Bronchial epithelial cell (primary cell): Measurements from ENCODE around the gene OLIG1. TPM values are rescaled to one million over a fixed set of nuclear protein-coding genes. Genes with fewer than 3 reads are reported as not detected.

Source experiments
- DNase-seq: peaks from one replicate; pipeline ENCODE4 v3.0.0-alpha.2; 2010; ENCODE audit warnings: low read depth
- FAIRE-seq: peaks from 2 replicates; lab custom pipeline; 2011; peaks lifted over from hg19 to GRCh38; lab: Jason Lieb, UNC
- H3K27me3 ChIP-seq: 2 replicates; pipeline ENCODE4 v1.5.1; 2011; ENCODE audit warnings: low read length; ENCODE audit not compliant: control insufficient read depth, insufficient read depth
- H3K36me3 ChIP-seq: 2 replicates; pipeline ENCODE4 v1.5.1; 2011; ENCODE audit warnings: low read length; ENCODE audit not compliant: control insufficient read depth, insufficient read depth
- H3K4me3 ChIP-seq: 2 replicates; pipeline ENCODE4 v1.5.1; 2011; ENCODE audit warnings: mild to moderate bottlenecking, low read depth, low read length, control low read depth
- total RNA-seq: library from RNA; depleted of rRNA; stranded (reverse); fragments of >200 nt; gene quantifications from 2 replicates; pipeline ENCODE4 v1.2.1, GENCODE V29; 2014
- TF ChIP-seq, protein P1 (sequence below): IDR thresholded peaks from 2 replicates; pipeline ENCODE4 v1.5.1; 2011; ENCODE audit warnings: mild to moderate bottlenecking, moderate library complexity, low read length, control low read depth, inconsistent platforms; ENCODE audit not compliant: insufficient read depth, severe bottlenecking

The OLIG1 gene
- total RNA-seq, 1 donor from 2014 or later = not detected

DNA sequence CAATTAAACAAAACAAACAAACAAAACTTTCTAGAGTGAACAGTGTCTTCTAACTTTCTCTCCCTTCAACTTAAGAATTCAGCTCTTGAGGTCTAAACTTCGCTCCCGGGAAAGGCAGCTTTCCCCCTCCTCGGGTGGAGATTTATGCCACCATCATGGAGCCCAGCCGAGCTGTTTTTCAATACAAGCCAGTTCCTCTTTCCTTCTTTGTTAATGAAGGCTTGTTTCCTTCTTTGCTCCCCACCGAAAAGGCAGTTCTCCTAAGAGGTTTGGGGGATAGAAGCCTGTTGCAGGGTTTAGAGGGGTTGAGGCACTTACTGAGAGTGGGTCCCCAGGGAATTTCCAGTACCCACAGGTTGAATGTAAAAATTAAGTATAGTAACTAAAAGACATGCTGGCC is 26.5 kb downstream of the OLIG1 start:
- TF ChIP-seq, protein P1, sequence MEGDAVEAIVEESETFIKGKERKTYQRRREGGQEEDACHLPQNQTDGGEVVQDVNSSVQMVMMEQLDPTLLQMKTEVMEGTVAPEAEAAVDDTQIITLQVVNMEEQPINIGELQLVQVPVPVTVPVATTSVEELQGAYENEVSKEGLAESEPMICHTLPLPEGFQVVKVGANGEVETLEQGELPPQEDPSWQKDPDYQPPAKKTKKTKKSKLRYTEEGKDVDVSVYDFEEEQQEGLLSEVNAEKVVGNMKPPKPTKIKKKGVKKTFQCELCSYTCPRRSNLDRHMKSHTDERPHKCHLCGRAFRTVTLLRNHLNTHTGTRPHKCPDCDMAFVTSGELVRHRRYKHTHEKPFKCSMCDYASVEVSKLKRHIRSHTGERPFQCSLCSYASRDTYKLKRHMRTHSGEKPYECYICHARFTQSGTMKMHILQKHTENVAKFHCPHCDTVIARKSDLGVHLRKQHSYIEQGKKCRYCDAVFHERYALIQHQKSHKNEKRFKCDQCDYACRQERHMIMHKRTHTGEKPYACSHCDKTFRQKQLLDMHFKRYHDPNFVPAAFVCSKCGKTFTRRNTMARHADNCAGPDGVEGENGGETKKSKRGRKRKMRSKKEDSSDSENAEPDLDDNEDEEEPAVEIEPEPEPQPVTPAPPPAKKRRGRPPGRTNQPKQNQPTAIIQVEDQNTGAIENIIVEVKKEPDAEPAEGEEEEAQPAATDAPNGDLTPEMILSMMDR = no peak
- FAIRE-seq (no peak), DNase-seq (no peak)
- peaks cover 2% of the 10 kb centered on the region for H3K27me3 ChIP-seq
- H3K36me3 ChIP-seq = no peaks in the 10 kb centered on the region
- no peak overlapping the region for H3K4me3 ChIP-seq

DNA sequence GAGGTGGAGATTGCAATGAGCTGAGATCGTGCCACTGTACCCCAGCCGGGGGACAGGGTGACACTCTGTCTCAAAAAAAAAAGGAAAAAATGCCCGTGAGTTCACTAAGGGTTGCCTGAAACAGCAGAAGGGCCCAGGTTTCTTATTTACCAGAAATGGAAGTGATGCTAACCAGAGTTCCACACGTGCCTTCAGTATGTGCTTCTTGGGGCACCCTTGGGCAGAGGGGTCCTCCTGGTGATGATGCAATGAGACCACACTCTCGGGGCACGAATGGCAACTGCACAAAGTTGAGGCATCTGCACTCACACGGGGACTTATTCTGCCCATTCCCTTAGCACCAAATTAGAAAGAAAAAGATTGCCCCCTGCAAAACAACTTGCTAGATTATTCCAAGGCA is 29.2 kb downstream of the OLIG1 start:
- DNase-seq (no peak), FAIRE-seq (no peak)
- H3K4me3 ChIP-seq = no peak overlapping the region
- H3K36me3 ChIP-seq = no peaks in the 10 kb centered on the region
- TF ChIP-seq, protein P1 = no peak
- peaks cover 2% of the 10 kb centered on the region for H3K27me3 ChIP-seq

DNA sequence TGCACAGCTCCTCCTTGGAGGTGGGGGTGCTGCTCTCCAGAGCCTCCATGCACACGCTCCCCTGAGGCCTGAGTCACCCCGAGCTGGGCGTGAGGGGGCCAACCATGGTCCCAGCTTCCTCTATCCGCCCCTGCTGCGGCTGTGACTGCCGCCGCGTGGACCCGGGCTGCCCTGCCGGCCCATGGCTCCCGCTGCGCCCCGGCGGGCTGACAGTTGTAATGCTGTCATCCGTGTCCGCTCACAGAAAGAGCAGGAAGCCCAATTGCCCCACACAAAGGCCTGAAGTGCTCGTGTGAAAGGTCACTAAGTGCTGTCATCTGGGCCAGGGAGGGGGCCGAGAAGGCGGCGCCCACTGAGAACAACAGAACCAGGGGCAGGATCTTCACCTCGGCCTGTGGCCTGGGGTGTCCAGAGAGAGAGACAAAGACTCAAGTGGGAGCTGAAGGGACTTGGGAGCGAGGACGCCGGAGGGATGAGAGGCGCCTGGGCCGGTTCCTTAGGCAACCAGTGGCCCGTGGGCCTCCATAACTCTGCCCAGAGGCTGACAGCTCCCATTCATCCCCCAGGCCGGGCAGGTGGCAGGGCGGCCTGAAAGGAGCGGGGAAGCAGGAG is 31.5 kb downstream of the OLIG1 start:
- FAIRE-seq = no peak
- no peaks in the 10 kb centered on the region for H3K36me3 ChIP-seq
- TF ChIP-seq, protein P1 = no peak
- no peak for DNase-seq
- H3K27me3 ChIP-seq = peaks cover 2% of the 10 kb centered on the region
- no peak overlapping the region for H3K4me3 ChIP-seq

DNA sequence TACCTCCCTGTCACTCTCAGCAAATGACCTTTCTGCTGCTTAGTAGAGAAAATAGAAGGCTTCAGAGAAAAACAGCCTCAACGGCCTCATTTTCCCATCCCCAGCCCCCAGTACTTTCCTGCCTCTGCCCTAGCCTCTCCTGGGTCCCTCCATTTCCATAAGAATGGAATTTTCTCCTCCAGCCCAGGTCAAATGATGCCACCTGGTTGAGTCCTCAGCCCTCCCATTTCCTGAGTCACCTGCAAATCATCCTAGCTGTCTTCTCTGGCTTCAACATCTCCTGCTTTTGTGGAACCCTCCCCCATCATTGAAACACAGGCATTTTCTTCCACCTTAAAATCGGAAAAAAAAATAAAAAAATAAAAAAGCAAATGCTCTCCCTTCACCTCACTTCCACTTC is 35.1 kb downstream of the OLIG1 start:
- TF ChIP-seq, protein P1 = no peak
- H3K4me3 ChIP-seq = no peak overlapping the region
- FAIRE-seq (no peak), DNase-seq (no peak)
- H3K27me3 ChIP-seq = peaks cover 7% of the 10 kb centered on the region
- H3K36me3 ChIP-seq = no peaks in the 10 kb centered on the region

DNA sequence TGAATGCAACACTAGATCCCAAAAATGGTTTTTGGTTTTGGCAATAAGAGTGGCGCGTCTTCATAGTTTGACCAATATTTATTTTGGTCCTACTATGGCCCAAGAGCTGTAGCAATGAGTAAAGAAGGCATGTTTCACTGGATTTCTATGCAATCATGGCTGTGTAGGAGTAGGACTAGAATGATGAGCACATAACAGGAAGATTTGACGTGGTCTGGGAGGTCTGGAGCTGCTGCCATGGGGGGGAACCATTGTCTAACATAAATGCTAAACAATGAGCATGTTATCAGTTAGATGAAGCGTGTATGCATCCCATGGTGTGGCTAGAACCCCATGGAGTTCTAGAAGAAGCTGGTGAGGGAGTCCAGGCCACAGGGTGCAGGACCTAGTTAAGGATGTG is 38.3 kb downstream of the OLIG1 start:
- H3K4me3 ChIP-seq = no peak overlapping the region
- FAIRE-seq (no peak), DNase-seq (no peak)
- TF ChIP-seq, protein P1 = no peak
- peaks cover 18% of the 10 kb centered on the region for H3K27me3 ChIP-seq
- no peaks in the 10 kb centered on the region for H3K36me3 ChIP-seq

DNA sequence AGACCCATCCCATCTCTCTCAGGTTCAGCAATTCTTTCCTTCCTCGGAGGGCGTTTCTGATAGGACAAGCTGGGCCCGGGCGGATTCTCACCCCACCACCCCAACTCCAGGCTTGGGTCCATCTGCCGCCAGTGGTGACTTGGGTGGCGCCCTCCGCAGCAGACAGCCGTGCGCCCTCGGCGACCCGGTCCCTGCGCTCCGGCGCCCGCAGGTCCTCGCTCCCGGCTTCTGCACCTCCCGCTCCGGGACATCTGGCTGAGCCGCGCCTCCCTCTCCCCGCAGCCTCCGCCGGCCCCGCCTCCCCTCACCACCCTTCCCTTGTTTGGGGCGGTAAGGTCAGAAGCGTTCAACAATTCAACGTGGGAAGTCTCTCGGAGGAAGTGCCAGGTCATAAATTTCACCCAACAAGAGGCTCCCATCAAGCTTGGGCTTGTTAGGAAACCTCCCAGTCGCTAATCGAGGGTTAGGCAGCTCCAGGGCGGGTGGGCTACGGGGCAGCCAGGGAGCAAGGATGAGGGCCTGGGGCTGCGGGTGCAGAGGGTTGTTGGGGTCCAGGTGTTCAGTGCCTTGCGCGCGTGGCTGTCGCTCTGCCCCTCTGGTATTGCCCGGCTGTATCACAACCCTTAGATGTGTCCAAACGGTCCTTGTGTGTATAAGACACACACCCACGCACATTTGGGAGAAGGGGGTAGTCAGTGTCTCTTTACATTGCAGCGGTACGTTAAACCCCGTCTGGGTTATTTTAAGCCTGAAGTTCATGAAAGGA is 39.8 kb downstream of the OLIG1 start:
- Histone ChIP-seq H3K36me3 (no peaks in the 10 kb centered on the region), H3K27me3 (peaks cover 18% of the 10 kb centered on the region), H3K4me3 (no peak overlapping the region)
- TF ChIP-seq, protein P1 = no peak
- FAIRE-seq = peak; percentile 40
- DNase-seq = peak; percentile 37
